Spleen (tissue), 7 donors: ENCODE results near the gene CACNA2D3.

Source experiments
- CTCF ChIP-seq, 11 experiments: fragments of 200-600 bp in 7 of 11; fragments of 450-650 bp in 4 of 11; sonication (generic) in 4 of 11; IDR thresholded peaks in 8 of 11; conservative IDR thresholded peaks in 3 of 11; 1 replicate in 7 of 11; 2 replicates in 4 of 11; pipeline versions ENCODE4 v1.4.0 to v1.8.0; 2016 to 2021; ENCODE audit warnings: antibody characterized with exemption in 11 of 11, inconsistent platforms in 4 of 11, mild to moderate bottlenecking in 1 of 11
- POLR2AphosphoS5 ChIP-seq, 3 donors: sonication (generic); formaldehyde crosslinking; IDR thresholded peaks; one replicate each; pipeline ENCODE4 v1.5.1; 2017; ENCODE audit warnings: antibody characterized with exemption in 3 of 3
- donor health status: DM: no; HTN: no; CAD: no; lungs with moderate emphysema.
- donor health status: DM: no; HTN: no; CAD: no.
- donor health status: DM: no; HTN: no; CAD: no.

- TF ChIP-seq CTCF (IDR thresholded peaks at IDR 0.05 in 8 of 11, conservative IDR thresholded peaks at IDR 0.05 in 3 of 11) (no peak), POLR2AphosphoS5 (IDR thresholded peaks at IDR 0.05) (no peak)
These were observed 174.2 kb downstream of the CACNA2D3 start for GRCh38 chr3:54296531-54296930.
